Measurements from ENCODE around the gene CD72. TPM values are rescaled to one million over a fixed set of nuclear protein-coding genes. Genes with fewer than 3 reads are reported as not detected.
A peak's percentile ranks its signal among the peaks of the same experiment; 100 is the strongest.

CD72 gene
- total and polyA plus RNA-seq, 4 donors = 2.0 to 5.7 (median 3.5) TPM

DNA sequence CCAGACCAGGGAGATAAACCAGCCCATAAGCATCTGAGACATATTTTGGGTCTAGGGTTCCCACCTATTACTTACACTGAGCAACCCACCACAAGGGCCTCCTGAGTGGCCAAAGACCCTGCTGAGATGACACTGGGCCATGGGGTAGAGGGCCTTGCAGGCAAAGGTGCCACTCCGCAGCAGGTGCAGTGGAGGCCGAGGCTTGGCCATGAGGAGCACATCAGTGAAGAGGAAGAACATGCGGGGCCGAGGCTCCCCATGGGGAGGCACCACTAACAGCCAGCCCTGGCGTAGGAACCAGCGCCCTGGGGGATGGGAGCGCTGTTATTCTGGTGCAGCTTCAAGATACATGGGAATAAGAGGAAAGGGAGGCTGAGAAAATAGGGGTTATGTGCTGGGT is 44.2 kb upstream of the CD72 start (continued):
- TF ChIP-seq, protein P1, sequence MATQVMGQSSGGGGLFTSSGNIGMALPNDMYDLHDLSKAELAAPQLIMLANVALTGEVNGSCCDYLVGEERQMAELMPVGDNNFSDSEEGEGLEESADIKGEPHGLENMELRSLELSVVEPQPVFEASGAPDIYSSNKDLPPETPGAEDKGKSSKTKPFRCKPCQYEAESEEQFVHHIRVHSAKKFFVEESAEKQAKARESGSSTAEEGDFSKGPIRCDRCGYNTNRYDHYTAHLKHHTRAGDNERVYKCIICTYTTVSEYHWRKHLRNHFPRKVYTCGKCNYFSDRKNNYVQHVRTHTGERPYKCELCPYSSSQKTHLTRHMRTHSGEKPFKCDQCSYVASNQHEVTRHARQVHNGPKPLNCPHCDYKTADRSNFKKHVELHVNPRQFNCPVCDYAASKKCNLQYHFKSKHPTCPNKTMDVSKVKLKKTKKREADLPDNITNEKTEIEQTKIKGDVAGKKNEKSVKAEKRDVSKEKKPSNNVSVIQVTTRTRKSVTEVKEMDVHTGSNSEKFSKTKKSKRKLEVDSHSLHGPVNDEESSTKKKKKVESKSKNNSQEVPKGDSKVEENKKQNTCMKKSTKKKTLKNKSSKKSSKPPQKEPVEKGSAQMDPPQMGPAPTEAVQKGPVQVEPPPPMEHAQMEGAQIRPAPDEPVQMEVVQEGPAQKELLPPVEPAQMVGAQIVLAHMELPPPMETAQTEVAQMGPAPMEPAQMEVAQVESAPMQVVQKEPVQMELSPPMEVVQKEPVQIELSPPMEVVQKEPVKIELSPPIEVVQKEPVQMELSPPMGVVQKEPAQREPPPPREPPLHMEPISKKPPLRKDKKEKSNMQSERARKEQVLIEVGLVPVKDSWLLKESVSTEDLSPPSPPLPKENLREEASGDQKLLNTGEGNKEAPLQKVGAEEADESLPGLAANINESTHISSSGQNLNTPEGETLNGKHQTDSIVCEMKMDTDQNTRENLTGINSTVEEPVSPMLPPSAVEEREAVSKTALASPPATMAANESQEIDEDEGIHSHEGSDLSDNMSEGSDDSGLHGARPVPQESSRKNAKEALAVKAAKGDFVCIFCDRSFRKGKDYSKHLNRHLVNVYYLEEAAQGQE (IDR thresholded peaks at IDR 0.05) = no peak
- TF ChIP-seq TAF1 (conservative IDR thresholded peaks at IDR 0.05) (no peak), RAD21 (IDR thresholded peaks at IDR 0.05) (no peak)

DNA sequence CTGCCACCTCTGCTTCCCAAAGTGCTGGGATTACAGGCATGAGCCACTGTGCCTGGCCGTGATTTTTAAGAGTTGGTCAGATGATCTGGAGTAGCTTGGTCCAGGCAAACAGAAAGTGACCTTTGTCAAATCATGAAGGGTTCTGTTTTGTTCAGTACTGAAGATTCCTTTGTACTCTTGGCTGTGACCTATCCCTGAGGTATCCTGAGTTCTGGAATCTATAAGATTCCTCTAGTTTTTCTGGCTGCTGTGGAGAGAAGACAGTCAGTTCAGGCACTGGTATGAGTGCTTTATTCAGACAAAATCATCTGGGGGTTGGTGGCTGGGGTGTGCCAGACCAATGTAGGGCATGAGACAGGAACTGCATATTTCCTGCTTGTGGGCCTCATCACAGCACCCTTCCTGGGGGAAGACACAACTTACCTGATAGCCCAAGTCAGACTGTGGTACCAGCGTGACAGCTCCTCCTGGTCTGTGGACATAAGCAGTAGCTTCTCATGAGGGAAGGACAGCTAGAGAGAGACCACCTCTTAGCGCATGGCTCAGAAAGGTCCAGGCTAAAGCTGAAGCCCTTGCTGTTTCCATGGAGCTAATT is 43.6 kb upstream of the CD72 start:
- 64% methylated on average over 3 of the region's 3 CpGs for WGBS
- Histone ChIP-seq H3K4me1 (ENCODE audit: control insufficient read depth in 4 of 4, insufficient read depth in 4 of 4, low read length in 3 of 4) (peaks cover 4 to 33% (median 12%) of the 10 kb centered on the region in 4 donors), H3K27ac (ENCODE audit: low read depth in 1 of 2, low read length in 2 of 2) (peak overlapping the region; percentile 26 to 44)

More for the DNA sequence above, 43.6 kb upstream of the CD72 start:
- TF ChIP-seq RAD21 (IDR thresholded peaks at IDR 0.05) = no peak
- peak; percentile 22 for TF ChIP-seq SP1 (IDR thresholded peaks at IDR 0.05)
- TF ChIP-seq JUND (IDR thresholded peaks at IDR 0.05) = no peak
- TF ChIP-seq, protein P1 (IDR thresholded peaks at IDR 0.05) = no peak
- no peak for TF ChIP-seq EGR1 (IDR thresholded peaks at IDR 0.05; ENCODE audit: low read depth in 2 of 2)
- peak in 1 of 2 donors; percentile 17 for TF ChIP-seq RXRA (IDR thresholded peaks at IDR 0.05)
- peak; percentile 27 to 48 for TF ChIP-seq HNF4A (conservative IDR thresholded peaks at IDR 0.05)
- TF ChIP-seq NR2F2 (IDR thresholded peaks at IDR 0.05) = no peak
- TF ChIP-seq, protein P2, sequence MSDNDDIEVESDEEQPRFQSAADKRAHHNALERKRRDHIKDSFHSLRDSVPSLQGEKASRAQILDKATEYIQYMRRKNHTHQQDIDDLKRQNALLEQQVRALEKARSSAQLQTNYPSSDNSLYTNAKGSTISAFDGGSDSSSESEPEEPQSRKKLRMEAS (IDR thresholded peaks at IDR 0.05) = no peak
- no peak for TF ChIP-seq GABPA (IDR thresholded peaks at IDR 0.05 in 1 of 2, conservative IDR thresholded peaks at IDR 0.05 in 1 of 2)
- TF ChIP-seq, protein P3, sequence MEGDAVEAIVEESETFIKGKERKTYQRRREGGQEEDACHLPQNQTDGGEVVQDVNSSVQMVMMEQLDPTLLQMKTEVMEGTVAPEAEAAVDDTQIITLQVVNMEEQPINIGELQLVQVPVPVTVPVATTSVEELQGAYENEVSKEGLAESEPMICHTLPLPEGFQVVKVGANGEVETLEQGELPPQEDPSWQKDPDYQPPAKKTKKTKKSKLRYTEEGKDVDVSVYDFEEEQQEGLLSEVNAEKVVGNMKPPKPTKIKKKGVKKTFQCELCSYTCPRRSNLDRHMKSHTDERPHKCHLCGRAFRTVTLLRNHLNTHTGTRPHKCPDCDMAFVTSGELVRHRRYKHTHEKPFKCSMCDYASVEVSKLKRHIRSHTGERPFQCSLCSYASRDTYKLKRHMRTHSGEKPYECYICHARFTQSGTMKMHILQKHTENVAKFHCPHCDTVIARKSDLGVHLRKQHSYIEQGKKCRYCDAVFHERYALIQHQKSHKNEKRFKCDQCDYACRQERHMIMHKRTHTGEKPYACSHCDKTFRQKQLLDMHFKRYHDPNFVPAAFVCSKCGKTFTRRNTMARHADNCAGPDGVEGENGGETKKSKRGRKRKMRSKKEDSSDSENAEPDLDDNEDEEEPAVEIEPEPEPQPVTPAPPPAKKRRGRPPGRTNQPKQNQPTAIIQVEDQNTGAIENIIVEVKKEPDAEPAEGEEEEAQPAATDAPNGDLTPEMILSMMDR (IDR thresholded peaks at IDR 0.05; ENCODE audit: low read depth, low read length, missing input control) = no peak
- no peak for TF ChIP-seq FOXA2 (IDR thresholded peaks at IDR 0.05)
- no peaks in the 10 kb centered on the region for H3K36me3 ChIP-seq (ENCODE audit: control insufficient read depth in 4 of 4, insufficient read depth in 3 of 4, low read depth in 1 of 4, low read length in 3 of 4)
- H3K9ac ChIP-seq (ENCODE audit: low read depth in 1 of 2, low read length in 2 of 2) = peak overlapping the region; percentile 1 to 26
- H3K4me3 ChIP-seq (ENCODE audit: low read depth in 1 of 3, low read length in 3 of 3) = no peak overlapping the region
- no peaks in the 10 kb centered on the region for H3K27me3 ChIP-seq (ENCODE audit: control insufficient read depth in 4 of 4, insufficient read depth in 4 of 4, low read length in 3 of 4)
- no peak for DNase-seq (ENCODE audit: low spot score)
- no peaks in the 10 kb centered on the region for H3K9me3 ChIP-seq (ENCODE audit: control insufficient read depth in 4 of 4, low read length in 3 of 4)

All from liver (tissue), 9 donors.